ENCODE measurements around the gene UBE2B.

UBE2B gene

DNA sequence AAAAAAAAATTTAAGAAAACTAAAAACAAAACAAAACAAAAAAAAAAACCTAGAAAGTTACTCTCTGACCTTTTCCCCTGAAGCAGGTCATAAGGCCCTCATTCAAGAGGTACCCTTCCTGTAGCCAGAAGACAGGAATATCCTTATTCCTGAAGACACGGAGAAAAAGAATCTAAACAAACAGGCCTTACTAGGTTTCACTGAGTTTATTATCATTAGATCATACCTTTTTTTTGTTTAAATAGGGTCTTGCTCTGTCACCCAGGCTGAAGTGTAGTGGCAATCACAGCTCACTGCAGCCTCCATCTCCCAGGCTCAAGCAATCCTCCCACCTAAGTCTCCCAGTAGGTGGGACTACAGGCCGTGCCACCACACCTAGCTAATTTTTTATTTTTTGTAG, 52.0 kb downstream of the UBE2B start:
- TF ChIP-seq, protein P1, sequence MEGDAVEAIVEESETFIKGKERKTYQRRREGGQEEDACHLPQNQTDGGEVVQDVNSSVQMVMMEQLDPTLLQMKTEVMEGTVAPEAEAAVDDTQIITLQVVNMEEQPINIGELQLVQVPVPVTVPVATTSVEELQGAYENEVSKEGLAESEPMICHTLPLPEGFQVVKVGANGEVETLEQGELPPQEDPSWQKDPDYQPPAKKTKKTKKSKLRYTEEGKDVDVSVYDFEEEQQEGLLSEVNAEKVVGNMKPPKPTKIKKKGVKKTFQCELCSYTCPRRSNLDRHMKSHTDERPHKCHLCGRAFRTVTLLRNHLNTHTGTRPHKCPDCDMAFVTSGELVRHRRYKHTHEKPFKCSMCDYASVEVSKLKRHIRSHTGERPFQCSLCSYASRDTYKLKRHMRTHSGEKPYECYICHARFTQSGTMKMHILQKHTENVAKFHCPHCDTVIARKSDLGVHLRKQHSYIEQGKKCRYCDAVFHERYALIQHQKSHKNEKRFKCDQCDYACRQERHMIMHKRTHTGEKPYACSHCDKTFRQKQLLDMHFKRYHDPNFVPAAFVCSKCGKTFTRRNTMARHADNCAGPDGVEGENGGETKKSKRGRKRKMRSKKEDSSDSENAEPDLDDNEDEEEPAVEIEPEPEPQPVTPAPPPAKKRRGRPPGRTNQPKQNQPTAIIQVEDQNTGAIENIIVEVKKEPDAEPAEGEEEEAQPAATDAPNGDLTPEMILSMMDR (IDR thresholded peaks at IDR 0.05) = no peak

DNA sequence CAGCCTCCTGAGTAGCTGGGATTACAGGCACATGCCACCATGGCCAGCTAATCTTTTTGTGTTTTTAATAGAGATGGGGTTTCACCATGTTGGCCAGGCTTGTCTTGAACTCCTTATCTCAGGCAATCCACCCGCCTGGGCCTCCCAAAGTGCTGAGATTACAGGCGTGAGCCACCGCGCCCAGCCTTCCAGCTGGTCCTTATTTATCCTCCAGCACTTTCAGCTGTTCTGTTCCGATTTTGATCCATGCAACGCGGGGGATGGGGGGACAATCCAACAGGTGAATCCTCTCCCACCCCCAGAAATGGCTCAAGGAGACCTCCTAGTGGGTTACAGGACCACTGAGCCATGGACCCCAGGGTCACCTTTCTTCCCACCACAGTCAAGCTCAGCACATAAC, 55.0 kb downstream of the UBE2B start:
- TF ChIP-seq, protein P1 (IDR thresholded peaks at IDR 0.05) = no peak

DNA sequence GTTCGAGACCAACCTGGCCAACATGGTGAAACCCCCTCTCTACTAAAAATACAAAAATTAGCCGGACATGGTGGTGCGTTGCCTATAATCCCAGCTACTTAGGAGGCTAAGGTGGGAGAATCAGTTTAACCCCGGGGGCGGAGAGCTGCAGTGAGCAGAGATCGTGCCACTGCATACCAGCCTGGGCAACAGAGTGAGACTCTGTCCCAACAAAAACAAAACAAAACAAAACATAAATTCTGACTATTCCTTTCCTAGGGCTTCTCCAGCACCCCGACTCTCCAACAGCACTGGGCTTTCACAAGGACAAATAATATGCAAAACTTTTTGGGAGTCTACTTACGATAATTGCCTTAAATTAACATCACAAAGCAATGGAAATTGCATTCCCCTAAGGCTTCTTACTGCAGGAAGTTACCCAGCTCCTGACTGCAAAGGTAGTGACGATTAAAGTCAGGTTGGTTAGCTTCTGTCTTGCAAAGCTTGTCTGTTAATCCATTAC, 56.2 kb downstream of the UBE2B start:
- TF ChIP-seq, protein P1 (IDR thresholded peaks at IDR 0.05) = no peak

DNA sequence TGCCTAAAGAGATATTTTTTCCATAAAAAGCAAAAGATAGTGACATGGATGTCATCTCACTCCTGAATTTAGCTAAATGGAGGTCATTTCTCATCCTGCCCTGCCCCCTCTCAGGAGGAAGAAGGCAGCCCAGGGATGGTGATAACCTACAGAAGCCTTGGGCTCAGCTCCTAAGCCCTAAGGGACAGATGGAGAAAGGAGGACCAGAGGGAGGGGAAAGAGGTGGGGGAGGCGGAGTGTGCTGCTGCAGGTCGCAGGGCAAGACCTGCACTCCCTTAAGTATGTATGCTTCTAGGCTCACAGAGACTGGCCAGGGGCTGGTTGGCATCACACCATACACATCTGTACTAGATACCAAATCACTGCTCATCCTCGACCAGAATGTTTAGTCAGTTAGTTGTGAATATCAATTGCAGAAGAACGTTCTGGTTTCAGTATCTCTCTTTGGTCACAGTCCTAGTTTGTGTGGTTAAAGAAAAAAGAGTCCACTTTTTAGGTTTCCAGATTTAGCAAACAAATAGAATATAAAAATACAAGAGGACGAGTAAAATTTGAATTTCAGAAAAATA, 58.7 kb downstream of the UBE2B start:
- TF ChIP-seq, protein P1 (IDR thresholded peaks at IDR 0.05) = no peak

DNA sequence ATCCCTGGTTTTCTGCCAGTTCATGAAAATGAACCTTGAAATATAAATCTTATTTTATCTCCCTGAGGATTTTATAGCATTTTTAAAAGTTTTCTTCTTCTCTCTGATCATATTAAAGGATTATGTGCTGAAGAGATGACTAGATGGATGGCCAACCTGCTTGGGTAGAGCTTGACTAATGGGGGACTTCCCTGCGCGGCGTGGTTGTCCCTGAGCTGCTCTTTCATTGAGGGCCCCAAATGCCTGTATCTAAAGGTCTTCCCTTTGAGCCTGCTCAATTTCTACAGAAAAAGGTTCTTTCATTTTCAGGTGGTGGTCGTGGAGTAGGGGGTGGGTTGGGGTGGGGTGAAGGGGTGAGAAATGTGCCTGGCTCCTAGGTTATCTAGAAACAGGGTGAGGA, 60.8 kb downstream of the UBE2B start:
- TF ChIP-seq, protein P1 (IDR thresholded peaks at IDR 0.05) = no peak

DNA sequence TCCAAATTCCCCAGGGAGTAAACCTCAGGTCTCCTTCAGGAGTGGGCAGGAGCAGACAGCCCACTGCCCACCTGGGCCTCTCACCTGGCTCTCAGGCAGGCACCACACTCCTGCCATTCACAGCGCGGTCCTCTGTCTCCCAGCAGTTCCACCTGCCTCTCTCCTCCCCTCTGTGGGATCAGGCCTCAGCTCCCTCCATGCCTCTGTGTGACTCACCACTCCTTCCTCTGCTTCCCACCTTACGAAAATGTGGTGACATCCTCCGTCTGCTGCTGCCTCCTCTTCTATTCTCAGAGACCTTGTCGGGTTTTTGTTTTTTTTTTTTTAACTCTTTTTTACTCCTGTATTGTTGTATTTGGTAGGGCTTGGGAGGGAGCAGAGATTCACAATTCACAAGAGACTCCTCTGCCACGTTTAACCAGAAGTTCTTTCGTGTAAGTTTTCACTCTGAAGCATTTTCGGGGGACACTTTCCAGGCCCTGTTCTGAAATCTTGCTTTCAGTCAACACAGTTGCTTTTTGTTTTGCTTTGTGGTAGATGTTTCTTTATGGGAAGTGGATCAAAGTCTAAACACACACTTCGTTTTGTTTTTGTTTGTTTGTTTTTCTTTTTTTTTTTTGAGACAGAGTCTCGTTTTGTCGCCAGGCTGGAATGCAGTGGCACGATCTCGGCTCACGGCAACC, 61.4 kb downstream of the UBE2B start:
- TF ChIP-seq, protein P1 (IDR thresholded peaks at IDR 0.05) = no peak

DNA sequence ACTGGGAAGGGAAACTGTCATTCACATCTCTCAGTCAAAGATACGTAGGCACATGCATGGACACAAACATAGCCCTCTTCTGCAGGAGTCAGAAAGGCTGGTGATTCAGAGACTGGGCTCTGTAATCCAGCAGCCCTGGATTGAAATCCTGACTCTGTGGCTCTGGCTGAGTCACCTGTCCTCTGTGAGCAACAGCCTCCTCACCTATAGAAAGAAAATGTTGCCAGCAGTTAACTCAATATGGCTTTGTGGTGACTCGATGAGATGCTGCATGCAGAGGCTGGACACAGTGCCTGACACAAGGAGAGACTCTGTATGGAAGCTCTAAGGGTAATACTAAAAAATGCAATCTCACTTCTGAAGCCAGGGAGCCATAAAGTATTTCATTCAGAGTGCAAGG, 64.2 kb downstream of the UBE2B start:
- TF ChIP-seq, protein P1 (IDR thresholded peaks at IDR 0.05) = no peak

Measured in LNCAP (cell line).